IMR-90 (cell line): ENCODE measurements around the gene PNP. TPM values are rescaled to one million over a fixed set of nuclear protein-coding genes. Genes with fewer than 3 reads are reported as not detected.

ENCODE experiments used
- ATAC-seq: fragments of 200-7000 bp; cut with Tn5 transposase; 2 replicates; pipeline ENCODE4 v1.9.1; 2020; ENCODE audit warnings: low read depth, mild to moderate bottlenecking, moderate library complexity
- BruUV-seq: library from RNA; stranded (reverse); fragments of 400-500 nt; replicated peaks from 2 replicates; lab custom pipeline; 2021; lab: Mats Ljungman, UMichigan
- CTCF ChIA-PET: fragments of 300-600 bp; formaldehyde crosslinking; extraction: SDS; loops from one replicate; lab custom pipeline; 2021; ENCODE audit warnings: antibody characterized with exemption; lab: Yijun Ruan, JAX
- POLR2A ChIA-PET: fragments of 300-600 bp; sonication (Branson Sonifier 250); formaldehyde crosslinking; loops from one replicate; lab custom pipeline; 2022; ENCODE audit warnings: antibody characterized with exemption; ENCODE audit not compliant: unreplicated experiment; lab: Charles Lee
- DNase-seq: peaks from one replicate; pipeline ENCODE4 v3.0.0; 2013
- H2AFZ ChIP-seq: replicated peaks from 2 replicates; pipeline ENCODE3; 2013; ENCODE audit warnings: low read length, mild to moderate bottlenecking; ENCODE audit not compliant: poor library complexity
- H2AK5ac ChIP-seq: 2 replicates; pipeline ENCODE4 v1.6.1; 2013; ENCODE audit warnings: low read depth, low read length, inconsistent platforms
- H2AK9ac ChIP-seq: replicated peaks from 2 replicates; pipeline ENCODE3; 2013; ENCODE audit warnings: mild to moderate bottlenecking, low read depth, low read length, moderate library complexity; ENCODE audit not compliant: poor library complexity
- H2BK120ac ChIP-seq: 2 replicates; pipeline ENCODE4 v1.6.1; 2013; ENCODE audit warnings: low read depth, low read length, inconsistent platforms
- H2BK15ac ChIP-seq: 3 replicates; pipeline ENCODE4 v1.6.1; 2013; ENCODE audit warnings: low read depth, low read length, inconsistent platforms
- H2BK20ac ChIP-seq: 2 replicates; pipeline ENCODE4 v1.6.1; 2013; ENCODE audit warnings: low read depth, mild to moderate bottlenecking, inconsistent platforms, low read length, moderate library complexity
- H2BK5ac ChIP-seq: 2 replicates; pipeline ENCODE4 v1.6.1; 2013; ENCODE audit warnings: mild to moderate bottlenecking, low read depth, low read length, inconsistent platforms; ENCODE audit not compliant: poor library complexity, severe bottlenecking
- H3K14ac ChIP-seq: replicated peaks from 2 replicates; pipeline ENCODE4 v1.6.1; 2013; ENCODE audit warnings: low read depth, low read length, inconsistent platforms
- H3K18ac ChIP-seq: 2 replicates; pipeline ENCODE4 v1.6.1; 2013; ENCODE audit warnings: low read depth, low read length, control low read depth
- H3K23ac ChIP-seq: 2 replicates; pipeline ENCODE4 v1.6.1; 2013; ENCODE audit warnings: low read depth, low read length, inconsistent platforms
- H3K27ac ChIP-seq: 2 replicates; pipeline ENCODE4 v1.5.1; 2013; ENCODE audit warnings: mild to moderate bottlenecking, control low read depth, low read length; ENCODE audit not compliant: insufficient read depth
- H3K27me3 ChIP-seq: 2 replicates; pipeline ENCODE4 v1.6.1; 2013; ENCODE audit warnings: low read length; ENCODE audit not compliant: control insufficient read depth, insufficient read depth
- H3K36me3 ChIP-seq: 2 replicates; pipeline ENCODE4 v1.6.1; 2013; ENCODE audit warnings: low read length, mixed read lengths; ENCODE audit not compliant: control insufficient read depth, insufficient read depth
- H3K4ac ChIP-seq: 2 replicates; pipeline ENCODE4 v1.6.1; 2013; ENCODE audit warnings: low read depth, low read length, inconsistent platforms
- H3K4me1 ChIP-seq: 2 replicates; pipeline ENCODE4 v1.6.1; 2013; ENCODE audit warnings: low read length, mixed read lengths; ENCODE audit not compliant: control insufficient read depth, insufficient read depth
- H3K4me2 ChIP-seq: 2 replicates; pipeline ENCODE4 v1.6.1; 2013; ENCODE audit warnings: low read depth, mild to moderate bottlenecking, control low read depth, low read length, moderate library complexity
- H3K4me3 ChIP-seq: 2 replicates; pipeline ENCODE4 v1.5.1; 2013; ENCODE audit warnings: low read depth, mild to moderate bottlenecking, control low read depth, low read length, moderate library complexity; ENCODE audit not compliant: insufficient read depth
- H3K56ac ChIP-seq: 2 replicates; pipeline ENCODE4 v1.6.1; 2013; ENCODE audit warnings: low read length, inconsistent platforms; ENCODE audit not compliant: insufficient read depth; ENCODE audit errors: extremely low read depth
- H3K79me1 ChIP-seq, 2 experiments: 2 replicates each; pipeline ENCODE4 v1.6.1; 2013; ENCODE audit warnings: low read length in 2 of 2, inconsistent platforms in 1 of 2, low read depth in 1 of 2
- H3K9ac ChIP-seq: 2 replicates; pipeline ENCODE4 v1.6.1; 2013; ENCODE audit warnings: low read depth, low read length, control low read depth
- H3K9me1 ChIP-seq: 2 replicates; pipeline ENCODE4 v1.6.1; 2013; ENCODE audit warnings: low read length, inconsistent platforms; ENCODE audit not compliant: insufficient read depth
- H3K9me3 ChIP-seq: 2 replicates; pipeline ENCODE4 v1.6.1; 2013; ENCODE audit warnings: low read length; ENCODE audit not compliant: control insufficient read depth, insufficient read depth
- H4K20me1 ChIP-seq: 2 replicates; pipeline ENCODE4 v1.6.1; 2013; ENCODE audit warnings: low read length, inconsistent platforms; ENCODE audit not compliant: insufficient read depth
- H4K5ac ChIP-seq: 2 replicates; pipeline ENCODE4 v1.6.1; 2013; ENCODE audit warnings: mild to moderate bottlenecking, low read depth, low read length, control low read depth
- H4K8ac ChIP-seq, 2 experiments: 2 replicates each; pipeline ENCODE4 v1.6.1; 2013; ENCODE audit warnings: low read depth in 2 of 2, low read length in 2 of 2, control low read depth in 1 of 2, inconsistent platforms in 1 of 2
- H4K91ac ChIP-seq: 2 replicates; pipeline ENCODE4 v1.6.1; 2013; ENCODE audit warnings: low read depth, low read length, inconsistent platforms; ENCODE audit not compliant: insufficient read depth
- BHLHE40 ChIP-seq: fragments of 150-350 bp; IDR thresholded peaks from 2 replicates; pipeline ENCODE4 v1.6.1; 2016; ENCODE audit warnings: mild to moderate bottlenecking, low read depth, low read length
- CEBPB ChIP-seq: IDR thresholded peaks from 2 replicates; pipeline ENCODE4 v1.6.1; 2012; ENCODE audit warnings: low read depth, low read length, improper control_type of control experiment
- CHD1 ChIP-seq: IDR thresholded peaks from 2 replicates; pipeline ENCODE4 v1.6.1; 2012; ENCODE audit warnings: low read depth, low read length, improper control_type of control experiment
- FOS ChIP-seq: fragments of 150-350 bp; IDR thresholded peaks from 2 replicates; pipeline ENCODE4 v1.6.1; 2016; ENCODE audit warnings: low read depth, low read length
- MAZ ChIP-seq: IDR thresholded peaks from 2 replicates; pipeline ENCODE4 v1.6.1; 2012; ENCODE audit warnings: low read depth, mild to moderate bottlenecking, low read length, improper control_type of control experiment, moderate library complexity, borderline replicate concordance
- MXI1 ChIP-seq: IDR thresholded peaks from 2 replicates; pipeline ENCODE4 v1.6.1; 2012; ENCODE audit warnings: low read depth, mild to moderate bottlenecking, low read length, moderate library complexity, borderline replicate concordance
- POLR2A ChIP-seq: IDR thresholded peaks from 2 replicates; pipeline ENCODE4 v1.6.1; 2012; ENCODE audit warnings: mild to moderate bottlenecking, low read depth, low read length
- RAD21 ChIP-seq: IDR thresholded peaks from 2 replicates; pipeline ENCODE4 v1.6.1; 2012; ENCODE audit warnings: low read length, improper control_type of control experiment
- WGBS, 2 experiments: methylation state at CpG; one replicate each; pipeline versions ENCODE4 v1.1.5 to v1.1.7; 2013; ENCODE audit warnings: missing lambda C conversion rate in 2 of 2; ENCODE audit not compliant: insufficient read length in 1 of 2; ENCODE audit errors: extremely low coverage in 2 of 2; 5-methylcytosine and 5-hydroxymethylcytosine counted together
- dilution Hi-C: fragments of 300-500 bp; cut with HindIII; formaldehyde crosslinking; loops from one replicate; pipeline ENCODE4 v1.14.3; 2018; ENCODE audit warnings: low sequenced_read_pairs; ENCODE audit not compliant: unreplicated experiment
- in situ Hi-C: fragments of 300-500 bp; cut with MboI; formaldehyde crosslinking; loops from 3 replicates; pipeline ENCODE4 v1.14.3; 2019; ENCODE audit warnings: low sequenced_read_pairs, inconsistent platforms, mixed read lengths
- intact Hi-C: fragments of 100-400 bp; cut with micrococcal nuclease; formaldehyde crosslinking; loops from 2 replicates; pipeline ENCODE4 v1.10.0; 2022
- polyA plus RNA-seq, 3 experiments: library from polyadenylated mRNA; depleted of rRNA; stranded (reverse); fragments of >200 nt; gene quantifications; 2 replicates each; pipeline ENCODE4 v1.2.3, GENCODE V29; 2012; ENCODE audit warnings: low replicate concordance in 1 of 3
- total RNA-seq: library from RNA; depleted of rRNA; stranded (reverse); fragments of >200 nt; gene quantifications from 2 replicates; pipeline ENCODE4 v1.2.3, GENCODE V29; 2012
- TF ChIP-seq, protein P1 (sequence below): fragments of 150-350 bp; IDR thresholded peaks from 2 replicates; pipeline ENCODE4 v1.6.1; 2017; ENCODE audit warnings: mild to moderate bottlenecking, antibody characterized with exemption, low read length, low read depth

Gene PNP
- total and polyA plus RNA-seq, 2 of the 4 experiments (the other 2 are of a cell fraction) = 53.4 to 68.8 TPM

DNA sequence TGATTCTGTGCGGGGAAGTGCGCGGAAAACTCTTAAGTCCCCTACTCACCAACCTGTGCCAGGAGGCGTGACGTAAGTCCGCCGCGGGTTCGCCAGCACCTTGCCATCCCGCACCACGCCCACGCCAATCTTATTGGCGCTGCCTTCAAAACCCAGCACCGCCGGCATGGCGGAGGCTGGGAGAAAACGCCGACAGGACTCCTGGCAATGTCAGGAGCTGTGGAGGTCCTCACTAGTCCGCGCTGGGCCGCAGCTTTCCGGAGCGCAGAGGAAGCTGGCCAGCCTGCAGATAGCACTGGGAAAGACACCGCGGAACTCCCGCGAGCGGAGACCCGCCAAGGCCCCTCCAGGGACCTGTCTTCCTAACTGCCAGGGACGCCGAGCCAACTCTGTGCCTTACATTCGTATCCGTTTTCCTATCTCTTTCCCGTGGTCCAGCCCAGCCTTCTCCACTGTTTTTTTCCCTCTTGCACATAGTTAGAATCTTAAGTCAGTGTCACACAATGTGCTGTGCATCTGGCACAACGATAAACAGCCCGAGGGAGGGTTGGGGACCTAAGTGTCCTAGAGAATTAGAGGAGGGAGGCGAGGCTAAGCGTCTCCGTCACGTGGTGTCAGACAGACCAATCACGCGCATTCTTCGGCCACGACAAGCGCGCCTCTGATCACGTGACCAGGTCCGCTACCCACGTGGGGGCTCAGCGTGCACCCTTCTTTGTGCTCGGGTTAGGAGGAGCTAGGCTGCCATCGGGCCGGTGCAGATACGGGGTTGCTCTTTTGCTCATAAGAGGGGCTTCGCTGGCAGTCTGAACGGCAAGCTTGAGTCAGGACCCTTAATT is 14.5 kb upstream of the PNP start, which contains the start of the genes APEX1 and OSGEP:
Gene APEX1, plus strand, starts transcription at position 711 of the 839 bp plus-strand sequence. CDS start 420 bp downstream, outside the sequence.
Gene OSGEP, minus strand, starts transcription at position 297 of the 839 bp plus-strand sequence. Its CDS starts 129 bp downstream, at position 168.
- peak within 1 kb of the TSS; percentile 58 for H2BK20ac ChIP-seq
- peak within 1 kb of the TSS; percentile 96 for H3K4ac ChIP-seq
- peak within 1 kb of the TSS; percentile 97 for H4K91ac ChIP-seq
- peak within 1 kb of the TSS; percentile 72 for H2AK5ac ChIP-seq
- peak within 1 kb of the TSS; percentile 62 for H3K4me3 ChIP-seq
- dilution Hi-C loops (no loop called here), in situ Hi-C loops (loop anchor here (25.0 kb wide), 1 partner anchor 633 kb away; the partner anchor contains the start of gene ZNF219), intact Hi-C loops (loop anchor here (1.0 kb wide), 1 partner anchor 111 kb away; the partner anchor contains the start of gene PARP2)
- peak; percentile 99 for DNase-seq
- H3K14ac ChIP-seq = peak within 1 kb of the TSS; percentile 98
- peak within 1 kb of the TSS; percentile 97 for H3K56ac ChIP-seq
- H2BK5ac ChIP-seq = peak within 1 kb of the TSS; percentile 90
- POLR2A ChIA-PET = interaction anchor here (0.9 kb wide), 1 partner anchor 10 kb away, joined by 3 read pairs; no protein-coding TSS in a partner anchor
- peak; percentile 90 for ATAC-seq
- peak within 1 kb of the TSS; percentile 88 for H2AK9ac ChIP-seq
- TF ChIP-seq, protein P1, sequence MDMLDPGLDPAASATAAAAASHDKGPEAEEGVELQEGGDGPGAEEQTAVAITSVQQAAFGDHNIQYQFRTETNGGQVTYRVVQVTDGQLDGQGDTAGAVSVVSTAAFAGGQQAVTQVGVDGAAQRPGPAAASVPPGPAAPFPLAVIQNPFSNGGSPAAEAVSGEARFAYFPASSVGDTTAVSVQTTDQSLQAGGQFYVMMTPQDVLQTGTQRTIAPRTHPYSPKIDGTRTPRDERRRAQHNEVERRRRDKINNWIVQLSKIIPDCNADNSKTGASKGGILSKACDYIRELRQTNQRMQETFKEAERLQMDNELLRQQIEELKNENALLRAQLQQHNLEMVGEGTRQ = peak; percentile 100
- no peak for TF ChIP-seq CEBPB
- TF ChIP-seq RAD21 = no peak
- no peak for TF ChIP-seq CHD1
- peak; percentile 98 for TF ChIP-seq FOS
- TF ChIP-seq POLR2A = peak; percentile 87
- TF ChIP-seq BHLHE40 = peak; percentile 86
- TF ChIP-seq MXI1 = peak; percentile 97
- peak; percentile 43; the same call in 1 of the 2 replicates for TF ChIP-seq MAZ
- H3K23ac ChIP-seq = peak within 1 kb of the TSS; percentile 93
- H3K9me3 ChIP-seq = no peaks in the 10 kb centered on the region
- H2BK15ac ChIP-seq = peak within 1 kb of the TSS; percentile 91
- 0 out of 2 replicates have a peak, but pooled peaks cover 6% of the 10 kb centered on the region for H3K9me1 ChIP-seq
- H4K20me1 ChIP-seq = no peaks in the 10 kb centered on the region
- peaks cover 28% of the 10 kb centered on the region for H3K36me3 ChIP-seq
- H3K4me1 ChIP-seq = no peaks in the 10 kb centered on the region
- peak within 1 kb of the TSS; percentile 46 for H4K5ac ChIP-seq
- peak within 1 kb of the TSS; percentile 80 for H3K27ac ChIP-seq
- H2AFZ ChIP-seq = peak within 1 kb of the TSS; percentile 97
- H3K18ac ChIP-seq = peak within 1 kb of the TSS; percentile 61
- H3K9ac ChIP-seq = peak within 1 kb of the TSS; percentile 85
- WGBS, 2 experiments = 0% methylated on average over 20 of the region's 56 CpGs; no CpG with 5 or more reads in 1 of the 2 experiments
- no TSS peak for BruUV-seq
- CTCF ChIA-PET = interaction anchor here (1.4 kb wide), 1 partner anchor 39 kb away, joined by 7 read pairs; no protein-coding TSS in a partner anchor
- peak within 1 kb of the TSS; percentile 75 to 94 for H4K8ac ChIP-seq
- H3K79me1 ChIP-seq = peaks cover 18 to 39% of the 10 kb centered on the region in 2 experiments
- H3K4me2 ChIP-seq = peak within 1 kb of the TSS; percentile 69
- H3K27me3 ChIP-seq = no peaks in the 10 kb centered on the region
- H2BK120ac ChIP-seq = peak within 1 kb of the TSS; percentile 94
